Activated CD8-positive, alpha-beta T cell treated with anti-CD3 and anti-CD28 coated beads for 36 hours (primary cell): Measurements from ENCODE around the gene HSDL2. TPM values are rescaled to one million over a fixed set of nuclear protein-coding genes. Genes with fewer than 3 reads are reported as not detected.
A peak's percentile ranks its signal among the peaks of the same experiment; 100 is the strongest.

Source experiments
- ATAC-seq: fragments of 200-7000 bp; cut with Tn5 transposase; one replicate; pipeline ENCODE4 v1.10.0; 2021; ENCODE audit warnings: mild to moderate bottlenecking, moderate library complexity
- CTCF ChIA-PET: fragments of 350-600 bp; sonication (Branson Sonifier 250); formaldehyde crosslinking; loops from one replicate; lab custom pipeline; 2021; ENCODE audit warnings: antibody characterized with exemption; lab: Charles Lee
- POLR2A ChIA-PET: fragments of 350-600 bp; sonication (Branson Sonifier 250); formaldehyde crosslinking; loops from one replicate; lab custom pipeline; 2021; ENCODE audit warnings: antibody characterized with exemption; lab: Charles Lee
- DNase-seq: peaks from one replicate; pipeline ENCODE4 v3.0.0-alpha.2; 2020
- H3K27ac Mint-ChIP-seq: one replicate; pipeline ENCODE4 v1.8.0; 2021; ENCODE audit warnings: mild to moderate bottlenecking, mixed read lengths
- H3K27me3 Mint-ChIP-seq: one replicate; pipeline ENCODE4 v1.8.0; 2021; ENCODE audit warnings: mixed read lengths
- H3K36me3 Mint-ChIP-seq: one replicate; pipeline ENCODE4 v1.8.0; 2021; ENCODE audit warnings: low read depth, mixed read lengths
- H3K4me1 Mint-ChIP-seq: one replicate; pipeline ENCODE4 v1.8.0; 2021; ENCODE audit warnings: low read depth, mixed read lengths
- H3K4me3 Mint-ChIP-seq: one replicate; pipeline ENCODE4 v1.8.0; 2021; ENCODE audit warnings: mild to moderate bottlenecking, moderate library complexity, mixed read lengths
- H3K9me3 Mint-ChIP-seq: one replicate; pipeline ENCODE4 v1.8.0; 2021; ENCODE audit warnings: mixed read lengths
- intact Hi-C: fragments of 100-400 bp; cut with micrococcal nuclease; formaldehyde crosslinking; loops from one replicate; pipeline ENCODE4 v1.10.0; 2022
- total RNA-seq, 2 experiments: library from RNA; stranded (reverse); gene quantifications; one replicate each; pipeline ENCODE4 v1.2.3, GENCODE V29; 2021
- TF ChIP-seq, protein P1 (sequence below): fragments of 200-600 bp; IDR thresholded peaks from one replicate; pipeline ENCODE4 v1.8.0; 2022; ENCODE audit warnings: antibody characterized with exemption, mild to moderate bottlenecking

Gene HSDL2
- total RNA-seq, 2 experiments from 2014 or later: 24.5 to 25.3 TPM

DNA sequence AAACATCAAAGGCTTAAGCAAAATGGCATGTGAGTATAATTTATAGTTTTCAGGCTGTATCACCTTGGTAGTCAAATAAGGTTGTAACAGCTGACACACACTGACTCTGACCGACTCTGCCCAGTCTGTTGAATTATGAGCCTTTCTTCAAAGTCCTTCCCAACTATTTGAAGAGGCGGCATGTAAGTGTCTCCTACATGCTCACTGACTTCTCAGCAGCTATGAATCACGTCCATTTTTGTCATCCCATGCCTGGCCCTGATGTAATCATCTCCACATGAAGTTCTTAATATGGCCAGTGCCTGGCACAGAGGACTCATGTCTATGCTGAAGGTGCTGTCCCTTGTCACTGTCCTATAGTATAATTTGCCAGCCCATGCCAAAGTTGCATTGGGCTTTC lies 41.3 kb upstream of the HSDL2 start:
- no peak for DNase-seq
- H3K36me3 Mint-ChIP-seq: no peaks in the 10 kb centered on the region
- POLR2A ChIA-PET: no interaction called here

DNA sequence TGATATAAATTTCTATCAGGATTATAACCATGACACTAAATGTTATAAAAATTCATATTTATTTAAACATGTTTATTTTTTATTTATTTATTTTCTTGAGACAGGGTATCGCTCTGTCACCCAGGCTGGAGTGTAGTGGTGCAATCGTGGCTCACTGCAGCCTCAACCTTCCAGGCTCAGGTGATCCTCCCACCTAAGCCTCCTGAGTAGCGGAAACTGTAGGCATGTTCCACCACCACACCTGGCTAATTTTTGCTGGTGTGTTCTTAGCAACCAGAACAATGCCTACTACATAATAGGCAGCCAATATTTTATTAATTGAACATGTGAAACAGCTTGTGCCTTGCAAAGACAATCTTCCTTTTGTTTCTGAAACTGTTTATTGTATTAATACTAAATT lies 40.0 kb upstream of the HSDL2 start:
- no peaks in the 10 kb centered on the region for H3K9me3 Mint-ChIP-seq
- H3K4me1 Mint-ChIP-seq: peaks cover 3% of the 10 kb centered on the region
- no peaks in the 10 kb centered on the region for H3K27me3 Mint-ChIP-seq
- no peak for DNase-seq
- H3K36me3 Mint-ChIP-seq: no peaks in the 10 kb centered on the region
- ChIA-PET CTCF (no interaction called here), POLR2A (no interaction called here)
- no peak for ATAC-seq
- intact Hi-C loops: no loop called here
- TF ChIP-seq, protein P1, sequence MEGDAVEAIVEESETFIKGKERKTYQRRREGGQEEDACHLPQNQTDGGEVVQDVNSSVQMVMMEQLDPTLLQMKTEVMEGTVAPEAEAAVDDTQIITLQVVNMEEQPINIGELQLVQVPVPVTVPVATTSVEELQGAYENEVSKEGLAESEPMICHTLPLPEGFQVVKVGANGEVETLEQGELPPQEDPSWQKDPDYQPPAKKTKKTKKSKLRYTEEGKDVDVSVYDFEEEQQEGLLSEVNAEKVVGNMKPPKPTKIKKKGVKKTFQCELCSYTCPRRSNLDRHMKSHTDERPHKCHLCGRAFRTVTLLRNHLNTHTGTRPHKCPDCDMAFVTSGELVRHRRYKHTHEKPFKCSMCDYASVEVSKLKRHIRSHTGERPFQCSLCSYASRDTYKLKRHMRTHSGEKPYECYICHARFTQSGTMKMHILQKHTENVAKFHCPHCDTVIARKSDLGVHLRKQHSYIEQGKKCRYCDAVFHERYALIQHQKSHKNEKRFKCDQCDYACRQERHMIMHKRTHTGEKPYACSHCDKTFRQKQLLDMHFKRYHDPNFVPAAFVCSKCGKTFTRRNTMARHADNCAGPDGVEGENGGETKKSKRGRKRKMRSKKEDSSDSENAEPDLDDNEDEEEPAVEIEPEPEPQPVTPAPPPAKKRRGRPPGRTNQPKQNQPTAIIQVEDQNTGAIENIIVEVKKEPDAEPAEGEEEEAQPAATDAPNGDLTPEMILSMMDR: no peak
- no peak overlapping the region for H3K4me3 Mint-ChIP-seq
- H3K27ac Mint-ChIP-seq: no peak overlapping the region

More for the DNA sequence above, 41.3 kb upstream of the HSDL2 start:
- Mint-ChIP-seq H3K4me1 (peaks cover 8% of the 10 kb centered on the region), H3K27me3 (no peaks in the 10 kb centered on the region), H3K4me3 (no peak overlapping the region), H3K27ac (no peak overlapping the region), H3K9me3 (no peaks in the 10 kb centered on the region)
- intact Hi-C loops: no loop called here
- TF ChIP-seq, protein P1: no peak
- CTCF ChIA-PET: interaction anchor here (2.9 kb wide), 1 partner anchor 22 kb away, joined by 21 read pairs; no protein-coding TSS in a partner anchor
- no peak for ATAC-seq

DNA sequence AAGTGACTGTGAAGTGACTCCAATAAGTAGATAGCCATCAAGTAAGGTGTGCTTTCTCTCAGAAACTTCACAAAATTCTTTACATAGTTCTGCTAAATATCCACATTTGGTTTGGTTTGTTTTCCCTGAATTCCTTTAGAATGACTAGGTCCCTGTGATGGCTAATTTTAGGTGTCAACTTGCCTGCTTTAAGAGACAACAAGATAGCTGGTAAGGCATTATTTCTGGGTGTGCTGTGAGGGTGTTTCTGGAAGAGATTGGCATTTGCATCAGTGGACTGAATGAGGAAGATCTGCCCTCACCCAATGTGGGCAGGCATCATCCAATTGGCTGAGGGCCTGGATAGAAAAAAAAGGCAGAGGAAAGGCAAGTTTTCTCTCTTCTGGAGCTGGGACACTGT lies 38.2 kb upstream of the HSDL2 start:
- no peak overlapping the region for H3K4me3 Mint-ChIP-seq
- H3K9me3 Mint-ChIP-seq: no peaks in the 10 kb centered on the region
- intact Hi-C loops: no loop called here
- H3K27me3 Mint-ChIP-seq: no peaks in the 10 kb centered on the region
- DNase-seq (no peak), ATAC-seq (no peak)
- no peak overlapping the region for H3K27ac Mint-ChIP-seq
- CTCF ChIA-PET: no interaction called here
- POLR2A ChIA-PET: no interaction called here
- H3K36me3 Mint-ChIP-seq: no peaks in the 10 kb centered on the region
- no peaks in the 10 kb centered on the region for H3K4me1 Mint-ChIP-seq
- TF ChIP-seq, protein P1: no peak

DNA sequence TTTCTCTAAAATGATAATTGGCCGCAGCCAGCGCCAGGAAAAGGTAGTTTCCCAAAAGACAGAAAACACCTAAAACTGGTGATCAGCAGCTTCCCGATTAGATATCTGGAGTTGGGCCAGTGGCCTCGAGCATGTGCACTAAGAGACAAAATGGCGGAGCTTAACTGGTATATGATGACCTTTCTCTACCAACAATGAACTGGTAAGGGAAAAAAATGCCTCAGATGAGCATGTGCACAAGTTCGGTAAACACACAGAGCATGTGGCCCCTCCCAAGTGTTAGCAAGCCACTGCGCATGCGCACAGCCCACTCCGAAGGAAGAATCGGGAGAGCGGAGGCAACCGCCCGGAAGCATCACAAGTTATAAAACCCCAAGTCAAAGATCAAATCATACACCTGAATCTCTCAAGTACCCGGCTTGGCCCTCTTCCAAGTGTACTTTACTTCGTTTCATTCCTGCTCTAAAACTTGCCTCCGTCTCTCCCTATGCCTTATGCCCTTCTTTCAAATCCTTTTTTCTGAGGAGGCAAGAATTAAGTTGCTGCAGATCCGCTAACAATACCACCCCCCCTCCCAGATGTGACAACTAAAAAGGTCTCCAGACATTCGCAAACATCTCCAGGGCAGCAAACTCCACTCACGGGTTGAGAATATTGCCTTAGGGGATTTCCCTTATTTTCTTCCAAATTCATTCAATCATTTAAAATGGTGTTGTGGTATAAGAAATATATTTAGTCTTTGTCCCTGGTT lies 31.5 kb upstream of the HSDL2 start:
- Mint-ChIP-seq H3K27ac (peak overlapping the region; percentile 86), H3K27me3 (peaks cover 2% of the 10 kb centered on the region), H3K9me3 (peaks cover 1% of the 10 kb centered on the region), H3K36me3 (peaks cover 7% of the 10 kb centered on the region), H3K4me3 (peak overlapping the region; percentile 74), H3K4me1 (peaks cover 12% of the 10 kb centered on the region)
- TF ChIP-seq, protein P1: no peak
- CTCF ChIA-PET: interaction anchor here (1.0 to 1.5 kb wide), 2 partner anchors 174 to 250 kb away, joined by 3 to 5 read pairs; no protein-coding TSS in a partner anchor
- peak; percentile 81 for ATAC-seq
- DNase-seq: peak; percentile 82
- POLR2A ChIA-PET: interaction anchor here (0.5 to 1.0 kb wide), 3 partner anchors 16 to 262 kb away, joined by 4 read pairs; partner anchors contain the start of gene SUSD1
- intact Hi-C loops: no loop called here

DNA sequence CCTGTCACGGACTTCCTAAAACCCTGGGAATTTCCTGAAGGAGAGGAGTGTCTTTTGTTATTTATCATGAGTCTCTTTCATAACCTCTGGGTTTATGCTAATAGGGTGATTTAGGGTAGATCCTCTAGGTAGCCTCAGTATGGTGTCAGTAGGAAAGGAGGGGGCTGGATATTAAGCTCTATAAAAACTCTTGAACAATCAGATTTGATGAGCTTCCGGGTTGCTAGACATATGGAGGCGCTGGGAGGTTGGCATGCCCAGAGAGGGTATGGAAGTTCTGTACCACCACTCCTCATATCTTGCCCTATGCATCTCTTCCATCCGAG lies 30.9 kb upstream of the HSDL2 start:
- Mint-ChIP-seq H3K36me3 (peaks cover 7% of the 10 kb centered on the region), H3K27me3 (peaks cover 2% of the 10 kb centered on the region), H3K27ac (peak overlapping the region; percentile 86), H3K9me3 (peaks cover 1% of the 10 kb centered on the region), H3K4me3 (peak overlapping the region; percentile 74), H3K4me1 (peaks cover 14% of the 10 kb centered on the region)
- ATAC-seq (peak; percentile 40), DNase-seq (no peak)
- POLR2A ChIA-PET: no interaction called here
- intact Hi-C loops: no loop called here
- CTCF ChIA-PET: interaction anchor here (1.0 kb wide), 1 partner anchor 174 kb away, joined by 3 read pairs; no protein-coding TSS in a partner anchor
- TF ChIP-seq, protein P1: no peak
